Right atrium auricular region (tissue), 2 donors: ENCODE measurements around the gene TBX18. TPM values are rescaled to one million over a fixed set of nuclear protein-coding genes. Genes with fewer than 3 reads are reported as not detected.

ENCODE experiments used
- DNase-seq: peaks from one replicate; pipeline ENCODE4 v3.0.0-alpha.2; 2019; ENCODE audit warnings: low spot score
- H3K27ac ChIP-seq, 2 donors: fragments of 200-600 bp; sonication (generic); 1 replicate in 1 of 2; 2 replicates in 1 of 2; pipeline ENCODE4 v1.5.1; 2016 to 2019
- H3K27me3 ChIP-seq, 2 donors: fragments of 200-600 bp; sonication (generic); one replicate each; pipeline versions ENCODE4 v1.5.1 to v1.6.0; 2017 to 2019
- H3K36me3 ChIP-seq: fragments of 200-600 bp; sonication (generic); one replicate; pipeline ENCODE4 v1.5.1; 2016
- H3K4me1 ChIP-seq, 2 donors: fragments of 200-600 bp; sonication (generic); one replicate each; pipeline versions ENCODE4 v1.5.1 to v1.6.0; 2017 to 2019
- H3K4me3 ChIP-seq, 2 donors: fragments of 200-600 bp; sonication (generic); 1 replicate in 1 of 2; 2 replicates in 1 of 2; pipeline ENCODE4 v1.5.1; 2017 to 2019; ENCODE audit warnings: mild to moderate bottlenecking in 1 of 2, moderate library complexity in 1 of 2
- H3K9me3 ChIP-seq, 2 donors: fragments of 200-600 bp; sonication (generic); one replicate each; pipeline ENCODE4 v1.5.1; 2019
- total RNA-seq, 2 donors: library from RNA; depleted of rRNA; stranded (reverse); fragments of >200 nt; gene quantifications; one replicate each; pipeline ENCODE4 v1.1.0, GENCODE V29; 2016
- TF ChIP-seq, protein P1 (sequence below), 2 donors: fragments of 200-600 bp; sonication (generic); IDR thresholded peaks; one replicate each; pipeline ENCODE4 v1.5.1; 2019; ENCODE audit warnings: antibody characterized with exemption in 2 of 2

TBX18 gene
- total RNA-seq, 2 donors from 2014 or later = 8.2 to 13.1 TPM

GRCh38 chr6:84696166-84696565 is 68.2 kb downstream of the TBX18 start:
- TF ChIP-seq, protein P1, sequence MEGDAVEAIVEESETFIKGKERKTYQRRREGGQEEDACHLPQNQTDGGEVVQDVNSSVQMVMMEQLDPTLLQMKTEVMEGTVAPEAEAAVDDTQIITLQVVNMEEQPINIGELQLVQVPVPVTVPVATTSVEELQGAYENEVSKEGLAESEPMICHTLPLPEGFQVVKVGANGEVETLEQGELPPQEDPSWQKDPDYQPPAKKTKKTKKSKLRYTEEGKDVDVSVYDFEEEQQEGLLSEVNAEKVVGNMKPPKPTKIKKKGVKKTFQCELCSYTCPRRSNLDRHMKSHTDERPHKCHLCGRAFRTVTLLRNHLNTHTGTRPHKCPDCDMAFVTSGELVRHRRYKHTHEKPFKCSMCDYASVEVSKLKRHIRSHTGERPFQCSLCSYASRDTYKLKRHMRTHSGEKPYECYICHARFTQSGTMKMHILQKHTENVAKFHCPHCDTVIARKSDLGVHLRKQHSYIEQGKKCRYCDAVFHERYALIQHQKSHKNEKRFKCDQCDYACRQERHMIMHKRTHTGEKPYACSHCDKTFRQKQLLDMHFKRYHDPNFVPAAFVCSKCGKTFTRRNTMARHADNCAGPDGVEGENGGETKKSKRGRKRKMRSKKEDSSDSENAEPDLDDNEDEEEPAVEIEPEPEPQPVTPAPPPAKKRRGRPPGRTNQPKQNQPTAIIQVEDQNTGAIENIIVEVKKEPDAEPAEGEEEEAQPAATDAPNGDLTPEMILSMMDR (IDR thresholded peaks at IDR 0.05) = no peak
- no peak for DNase-seq
- H3K9me3 ChIP-seq = no peaks in the 10 kb centered on the region
- no peaks in the 10 kb centered on the region for H3K27me3 ChIP-seq
- no peaks in the 10 kb centered on the region for H3K36me3 ChIP-seq
- H3K4me1 ChIP-seq = no peaks in the 10 kb centered on the region
- no peak overlapping the region for H3K27ac ChIP-seq
- H3K4me3 ChIP-seq = no peak overlapping the region

DNA sequence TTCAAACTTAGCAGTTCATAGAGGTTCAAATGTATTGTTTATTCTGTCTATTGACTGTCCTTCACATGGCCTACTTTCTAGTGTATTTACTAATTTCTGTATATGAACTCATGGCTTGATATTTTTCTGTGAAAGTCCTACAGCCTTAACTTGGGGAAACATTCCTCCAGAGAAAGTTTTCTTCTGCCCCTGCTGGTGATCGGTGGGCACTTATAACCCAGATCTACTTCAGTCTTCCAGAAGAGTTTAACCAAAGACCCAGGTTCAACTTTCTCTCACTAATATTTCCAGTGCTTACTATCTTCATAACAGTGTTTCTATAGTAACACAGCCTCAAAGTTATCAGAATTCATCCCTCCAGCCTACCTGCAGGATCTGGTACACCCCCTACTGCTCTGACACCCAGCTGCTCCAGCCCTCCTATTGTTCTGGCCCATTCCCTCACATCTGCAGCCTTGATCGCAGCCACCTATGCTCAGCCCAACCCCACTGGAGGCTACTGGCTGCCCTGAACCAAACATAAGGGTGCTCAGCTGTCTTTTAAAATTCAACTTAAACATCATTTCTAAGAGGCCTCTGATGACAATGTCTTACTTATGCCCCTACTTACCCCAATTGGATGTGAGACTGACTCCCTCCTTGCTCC is 72.3 kb downstream of the TBX18 start:
- Histone ChIP-seq H3K9me3 (no peaks in the 10 kb centered on the region), H3K4me3 (no peak overlapping the region), H3K36me3 (no peaks in the 10 kb centered on the region), H3K4me1 (no peaks in the 10 kb centered on the region), H3K27me3 (no peaks in the 10 kb centered on the region), H3K27ac (no peak overlapping the region)
- DNase-seq = no peak
- TF ChIP-seq, protein P1 (IDR thresholded peaks at IDR 0.05) = no peak

GRCh38 chr6:84688141-84688873 is 76.1 kb downstream of the TBX18 start:
- no peaks in the 10 kb centered on the region for H3K4me1 ChIP-seq
- H3K36me3 ChIP-seq = no peaks in the 10 kb centered on the region
- H3K4me3 ChIP-seq = no peak overlapping the region
- DNase-seq = no peak
- no peak overlapping the region for H3K27ac ChIP-seq
- TF ChIP-seq, protein P1 (IDR thresholded peaks at IDR 0.05) = no peak
- H3K9me3 ChIP-seq = no peaks in the 10 kb centered on the region
- no peaks in the 10 kb centered on the region for H3K27me3 ChIP-seq

DNA sequence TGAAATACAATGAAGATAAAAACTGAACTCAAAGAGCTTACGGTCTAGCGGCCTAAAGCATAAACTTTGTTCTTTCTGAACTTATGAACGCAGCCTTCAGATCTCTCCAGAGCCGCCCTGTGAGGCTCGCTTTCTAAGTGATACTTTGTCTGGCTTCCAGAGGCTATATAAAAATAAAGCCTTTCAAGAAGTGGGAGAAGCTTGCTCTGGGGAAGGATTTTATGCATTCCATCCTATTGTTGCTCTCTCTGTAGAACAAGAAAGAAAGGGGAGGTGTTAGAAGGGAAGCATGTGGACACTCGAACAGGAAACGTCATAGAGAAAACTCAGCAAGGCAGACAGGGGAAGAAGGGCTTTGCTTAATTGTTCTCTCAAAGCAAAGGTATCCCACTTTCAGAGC is 77.0 kb downstream of the TBX18 start:
- no peaks in the 10 kb centered on the region for H3K4me1 ChIP-seq
- no peaks in the 10 kb centered on the region for H3K27me3 ChIP-seq
- H3K9me3 ChIP-seq = no peaks in the 10 kb centered on the region
- no peaks in the 10 kb centered on the region for H3K36me3 ChIP-seq
- no peak overlapping the region for H3K4me3 ChIP-seq
- TF ChIP-seq, protein P1 (IDR thresholded peaks at IDR 0.05) = no peak
- no peak overlapping the region for H3K27ac ChIP-seq
- no peak for DNase-seq

DNA sequence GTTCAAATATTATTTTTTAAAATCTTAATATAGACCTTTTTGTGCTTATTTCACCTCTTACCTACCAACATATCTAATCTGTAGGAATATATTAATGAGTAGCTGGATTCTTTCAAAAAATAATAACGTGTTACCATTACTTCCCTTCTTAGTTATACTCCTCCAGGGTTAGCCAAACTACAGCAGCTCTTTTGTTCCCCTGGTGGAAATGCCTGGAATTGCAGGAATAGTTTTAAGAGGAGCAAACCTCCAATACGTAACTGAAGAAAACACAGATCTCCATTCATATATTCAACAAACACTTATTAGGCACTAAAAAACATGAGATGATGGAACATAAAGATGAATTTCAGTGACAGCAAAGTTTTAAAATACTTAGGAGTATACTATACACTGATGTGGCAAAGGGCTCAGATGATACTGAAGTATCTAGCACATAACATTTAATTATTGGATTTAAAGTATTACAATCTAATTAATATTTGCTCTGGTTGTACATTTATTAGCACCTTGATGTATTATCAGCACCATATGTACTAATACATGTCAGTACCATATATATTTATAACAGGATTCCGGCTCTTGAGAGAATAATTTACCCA is 78.3 kb downstream of the TBX18 start:
- TF ChIP-seq, protein P1 (IDR thresholded peaks at IDR 0.05) = peak in 1 of 2 donors; percentile 34
- no peak for DNase-seq
- H3K27ac ChIP-seq = no peak overlapping the region
- H3K36me3 ChIP-seq = no peaks in the 10 kb centered on the region
- H3K4me3 ChIP-seq = no peak overlapping the region
- H3K27me3 ChIP-seq = no peaks in the 10 kb centered on the region
- H3K9me3 ChIP-seq = no peaks in the 10 kb centered on the region
- no peaks in the 10 kb centered on the region for H3K4me1 ChIP-seq
